GM12878 (cell line): ENCODE measurements around the gene PEAR1. TPM values are rescaled to one million over a fixed set of nuclear protein-coding genes. Genes with fewer than 3 reads are reported as not detected.

Experiments used
- ATAC-seq: fragments of 200-7000 bp; cut with Tn5 transposase; 3 replicates; pipeline ENCODE4 v1.9.1; 2020; ENCODE audit warnings: mild to moderate bottlenecking, moderate library complexity
- BruUV-seq: library from RNA; stranded (reverse); fragments of 400-500 nt; replicated peaks from 2 replicates; lab custom pipeline; 2021; lab: Mats Ljungman, UMichigan
- CTCF ChIA-PET: fragments of 300-600 bp; sonication (Branson Sonifier 250); formaldehyde crosslinking; extraction: SDS; loops from one replicate; lab custom pipeline; 2021; ENCODE audit warnings: inconsistent platforms; lab: Yijun Ruan, JAX
- POLR2A ChIA-PET: fragments of 350-600 bp; formaldehyde crosslinking; extraction: SDS; loops from one replicate; lab custom pipeline; 2021; ENCODE audit warnings: inconsistent platforms; lab: Charles Lee
- RAD21 ChIA-PET: fragments of 300-600 bp; sonication (Branson Sonifier 250); formaldehyde crosslinking; loops from one replicate; lab custom pipeline; 2023; ENCODE audit warnings: antibody characterized with exemption; ENCODE audit not compliant: unreplicated experiment; lab: Charles Lee
- SMC1A ChIA-PET: fragments of 300-600 bp; sonication (Branson Sonifier 250); formaldehyde crosslinking; loops from one replicate; lab custom pipeline; 2023; ENCODE audit not compliant: unreplicated experiment, uncharacterized antibody; lab: Charles Lee
- DNase-seq: peaks from one replicate; pipeline ENCODE4 v3.0.0-alpha.2; 2011; ENCODE audit warnings: low read depth, low spot score
- FAIRE-seq: peaks from 3 replicates; lab custom pipeline; 2011; peaks lifted over from hg19 to GRCh38; lab: Jason Lieb, UNC
- H2AFZ ChIP-seq: 2 replicates; pipeline ENCODE4 v1.6.0; 2011; ENCODE audit warnings: low read depth, low read length, control low read depth; ENCODE audit not compliant: control insufficient read depth
- H3K27ac ChIP-seq: 2 replicates; pipeline ENCODE4 v1.5.1; 2011; ENCODE audit warnings: control low read depth; ENCODE audit not compliant: control insufficient read depth, insufficient read depth
- H3K27me3 ChIP-seq, 2 experiments: replicated peaks in 1 of 2; 2 replicates each; pipeline versions ENCODE4 v1.6.0 to v1.6.1; 2011; ENCODE audit warnings: low read length in 1 of 2; ENCODE audit not compliant: control insufficient read depth in 2 of 2, insufficient read depth in 2 of 2
- H3K36me3 ChIP-seq, 2 experiments: 2 replicates each; pipeline ENCODE4 v1.5.1; 2011; ENCODE audit warnings: low read length in 1 of 2; ENCODE audit not compliant: control insufficient read depth in 2 of 2, insufficient read depth in 2 of 2
- H3K4me1 ChIP-seq: 2 replicates; pipeline ENCODE4 v1.6.1; 2011; ENCODE audit warnings: mild to moderate bottlenecking, low read length, moderate library complexity, mixed read lengths; ENCODE audit not compliant: control insufficient read depth, insufficient read depth
- H3K4me2 ChIP-seq: 2 replicates; pipeline ENCODE4 v1.6.0; 2011; ENCODE audit warnings: control low read depth; ENCODE audit not compliant: control insufficient read depth, insufficient read depth
- H3K4me3 ChIP-seq: fragments of 200-600 bp; sonication (generic); 2 replicates; pipeline ENCODE4 v1.5.1; 2016
- H3K79me2 ChIP-seq: 2 replicates; pipeline ENCODE4 v1.6.0; 2011; ENCODE audit warnings: low read length; ENCODE audit not compliant: control insufficient read depth, insufficient read depth
- H3K9ac ChIP-seq: 2 replicates; pipeline ENCODE4 v1.8.0; 2011; ENCODE audit warnings: low read length, control low read depth, mixed read lengths; ENCODE audit not compliant: control insufficient read depth, insufficient read depth
- H3K9me3 ChIP-seq: replicated peaks from 3 replicates; pipeline ENCODE4 v1.5.1; 2011; ENCODE audit warnings: mild to moderate bottlenecking, low read length; ENCODE audit not compliant: control insufficient read depth, insufficient read depth
- H4K20me1 ChIP-seq: 2 replicates; pipeline ENCODE4 v1.6.0; 2011; ENCODE audit not compliant: control insufficient read depth, insufficient read depth
- CEBPB ChIP-seq, 2 experiments: fragments of 150-350 bp in 1 of 2; IDR thresholded peaks; 2 replicates each; pipeline ENCODE4 v1.6.1; 2012 to 2014; ENCODE audit warnings: low read depth in 2 of 2, low read length in 2 of 2, borderline replicate concordance in 1 of 2, inconsistent platforms in 1 of 2
- CHD4 ChIP-seq: fragments of 200-600 bp; sonication (generic); IDR thresholded peaks from 2 replicates; pipeline ENCODE4 v1.6.1; 2016; ENCODE audit warnings: mild to moderate bottlenecking
- CUX1 ChIP-seq: IDR thresholded peaks from 2 replicates; pipeline ENCODE4 v1.6.1; 2012; ENCODE audit warnings: improper control_type of control experiment, low read depth, low read length; ENCODE audit not compliant: insufficient replicate concordance
- E4F1 ChIP-seq: fragments of 450-650 bp; IDR thresholded peaks from 2 replicates; pipeline ENCODE4 v1.6.1; 2018; ENCODE audit warnings: borderline replicate concordance, mild to moderate bottlenecking; ENCODE audit not compliant: partially characterized antibody
- ESRRA ChIP-seq: IDR thresholded peaks from 2 replicates; pipeline ENCODE4 v1.6.1; 2012; ENCODE audit warnings: mild to moderate bottlenecking, low read length, improper control_type of control experiment
- ETV6 ChIP-seq, 2 experiments: fragments of 450-650 bp in 1 of 2; IDR thresholded peaks in 1 of 2; conservative IDR thresholded peaks in 1 of 2; 2 replicates each; pipeline ENCODE4 v1.6.1; 2014; ENCODE audit warnings: antibody characterized with exemption in 1 of 2, borderline replicate concordance in 1 of 2, low read depth in 1 of 2, mild to moderate bottlenecking in 1 of 2, moderate library complexity in 1 of 2
- HDAC2 ChIP-seq: fragments of 200-600 bp; sonication (generic); IDR thresholded peaks from 2 replicates; pipeline ENCODE4 v1.6.1; 2017
- MTA3 ChIP-seq: IDR thresholded peaks from 2 replicates; pipeline ENCODE4 v1.6.1; 2012; ENCODE audit warnings: low read length, inconsistent platforms, borderline replicate concordance
- POU2F2 ChIP-seq: IDR thresholded peaks from 3 replicates; pipeline ENCODE4 v1.6.1; 2011; ENCODE audit warnings: low read depth, mild to moderate bottlenecking, low read length, borderline replicate concordance
- RBBP5 ChIP-seq: fragments of 200-600 bp; sonication (generic); conservative IDR thresholded peaks from 2 replicates; pipeline ENCODE4 v1.6.1; 2016
- RELB ChIP-seq: fragments of 450-650 bp; IDR thresholded peaks from 2 replicates; pipeline ENCODE4 v1.6.1; 2017; ENCODE audit warnings: low read depth, mild to moderate bottlenecking, moderate library complexity
- RFX5 ChIP-seq: IDR thresholded peaks from 2 replicates; pipeline ENCODE4 v1.6.1; 2011; ENCODE audit warnings: low read depth, low read length, improper control_type of control experiment
- STAT1 ChIP-seq: fragments of 450-650 bp; conservative IDR thresholded peaks from 2 replicates; pipeline ENCODE4 v1.6.1; 2014; ENCODE audit warnings: antibody characterized with exemption, mild to moderate bottlenecking
- TARDBP ChIP-seq: IDR thresholded peaks from 2 replicates; pipeline ENCODE4 v1.6.1; 2016; ENCODE audit warnings: borderline replicate concordance
- ZNF274 ChIP-seq: IDR thresholded peaks from one replicate; pipeline ENCODE4 v1.8.0; 2011; ENCODE audit not compliant: insufficient read length, insufficient read depth
- ZSCAN29 ChIP-seq: fragments of 450-650 bp; IDR thresholded peaks from 2 replicates; pipeline ENCODE4 v1.6.1; 2017; ENCODE audit warnings: mild to moderate bottlenecking, moderate library complexity
- WGBS: methylation state at CpG from one replicate; pipeline ENCODE4 v1.1.6; 2016; ENCODE audit warnings: low lambda C conversion rate; ENCODE audit not compliant: insufficient replicate concordance, insufficient coverage; ENCODE audit errors: missing lambda C conversion rate; 5-methylcytosine and 5-hydroxymethylcytosine counted together
- in situ Hi-C: fragments of 300-500 bp; cut with MboI; formaldehyde crosslinking; loops from 9 replicates; pipeline ENCODE4 v1.14.3; 2018; ENCODE audit warnings: mixed read lengths
- intact Hi-C: fragments of 100-400 bp; cut with micrococcal nuclease; formaldehyde crosslinking; loops from one replicate; pipeline ENCODE4 v1.14.2; 2022; ENCODE audit not compliant: unreplicated experiment
- polyA plus RNA-seq, 11 experiments: library from polyadenylated mRNA; depleted of rRNA in 4 of 11; unstranded in 6 of 11; stranded (reverse) in 5 of 11; fragments of >200 nt; fragmentation: Nextera tagmentation in 4 of 11; fragmentation: Illumina TruSeq in 1 of 11; extraction: Ambion mirVana in 4 of 11; extraction: Trizol in 1 of 11; gene quantifications; 1 replicate in 1 of 11; 2 replicates in 10 of 11; pipeline versions ENCODE4 v1.2.1 to v1.2.3, GENCODE V29; 2011 to 2016; ENCODE audit warnings: inconsistent platforms in 2 of 11, missing spikeins in 2 of 11, low read depth in 1 of 11
- total RNA-seq, 4 experiments: library from RNA; depleted of rRNA in 3 of 4; stranded (reverse); fragments of >200 nt in 3 of 4; fragmentation: Illumina TruSeq in 1 of 4; extraction: Trizol in 1 of 4; gene quantifications; 2 replicates each; pipeline versions ENCODE4 v1.2.1 to v1.2.3, GENCODE V29; 2013 to 2021

The PEAR1 gene
- total and polyA plus RNA-seq, 10 of the 15 experiments (the other 5 are each of a cell fraction or from before 2014, with no cell fraction given) = not detected

DNA sequence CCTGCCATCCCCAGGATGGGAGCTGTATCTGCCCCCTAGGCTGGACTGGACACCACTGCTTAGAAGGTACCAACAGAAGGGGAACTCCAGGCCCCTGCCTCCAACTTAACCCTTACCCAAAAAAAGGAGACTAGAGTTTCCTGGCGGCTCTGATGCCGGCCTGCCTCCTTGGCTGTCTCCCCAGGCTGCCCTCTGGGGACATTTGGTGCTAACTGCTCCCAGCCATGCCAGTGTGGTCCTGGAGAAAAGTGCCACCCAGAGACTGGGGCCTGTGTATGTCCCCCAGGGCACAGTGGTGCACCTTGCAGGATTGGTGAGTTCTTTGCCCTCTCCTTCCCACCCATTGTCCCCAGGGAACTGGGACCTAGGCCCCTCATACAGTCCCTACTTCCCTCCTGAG, 18.8 kb downstream of the PEAR1 start:
- DNase-seq = no peak
- no peaks in the 10 kb centered on the region for H3K9me3 ChIP-seq
- no peaks in the 10 kb centered on the region for H3K79me2 ChIP-seq
- H3K27me3 ChIP-seq = peaks cover 0 to 2% of the 10 kb centered on the region in 2 experiments; a peak in 1 of 4 replicates
- H3K4me3 ChIP-seq = no peak overlapping the region
- no peaks in the 10 kb centered on the region for H3K4me1 ChIP-seq
- no peak overlapping the region for H3K4me2 ChIP-seq
- RAD21 ChIA-PET = interaction anchor here (1.4 to 5.6 kb wide), 2 partner anchors 16 to 162 kb away, joined by 3 to 33 read pairs; no protein-coding TSS in a partner anchor
- H3K9ac ChIP-seq = no peak overlapping the region
- SMC1A ChIA-PET = interaction anchor here (1.4 to 3.6 kb wide), 2 partner anchors 162 to 243 kb away, joined by 4 to 19 read pairs; no protein-coding TSS in a partner anchor
- in situ Hi-C loops = no loop called here
- no TSS peak for BruUV-seq
- no peak for FAIRE-seq
- H3K36me3 ChIP-seq = no peaks in the 10 kb centered on the region
- H3K27ac ChIP-seq = no peak overlapping the region
- 39% methylated on average over 2 of the region's 2 CpGs for WGBS
- POLR2A ChIA-PET = no interaction called here
- CTCF ChIA-PET = interaction anchor here (0.9 to 4.7 kb wide), 12 partner anchors 9 to 186 kb away, joined by 3 to 47 read pairs (median 3); no protein-coding TSS in a partner anchor
- ATAC-seq = no peak
- H2AFZ ChIP-seq = no peak overlapping the region
- intact Hi-C loops = loop anchor here (5.0 to 10.0 kb wide), 3 partner anchors 45 to 242 kb away; no protein-coding TSS in a partner anchor
- H4K20me1 ChIP-seq = no peaks in the 10 kb centered on the region
- TF ChIP-seq HDAC2 = no peak
- no peak for TF ChIP-seq E4F1
- no peak for TF ChIP-seq MTA3
- no peak for TF ChIP-seq CHD4
- TF ChIP-seq ZSCAN29 = no peak
- TF ChIP-seq TARDBP = no peak
- no peak for TF ChIP-seq CUX1
- TF ChIP-seq STAT1 = no peak
- no peak for TF ChIP-seq RFX5
- TF ChIP-seq RBBP5 = no peak
- no peak for TF ChIP-seq ETV6 (conservative IDR thresholded peaks at IDR 0.05 in 1 of 2, IDR thresholded peaks at IDR 0.05 in 1 of 2; ENCODE audit: borderline replicate concordance in 1 of 2, low read depth in 1 of 2)
- no peak for TF ChIP-seq POU2F2
- TF ChIP-seq RELB = no peak
- TF ChIP-seq ZNF274 = no peak
- no peak for TF ChIP-seq ESRRA
- TF ChIP-seq CEBPB (IDR thresholded peaks at IDR 0.05; ENCODE audit: borderline replicate concordance in 1 of 2, low read depth in 2 of 2, low read length in 2 of 2) = no peak
